SK-N-SH (cell line): ENCODE results near the gene PAN2. TPM values are rescaled to one million over a fixed set of nuclear protein-coding genes. Genes with fewer than 3 reads are reported as not detected.

Experiments
- CTCF ChIA-PET: fragments of 300-600, 350-600 bp; formaldehyde crosslinking; extraction: SDS; loops from one replicate; lab custom pipeline; 2021; lab: Yijun Ruan, JAX
- POLR2A ChIA-PET: fragments of 350-600 bp; sonication (Branson Sonifier 250); formaldehyde crosslinking; extraction: SDS; loops from one replicate; lab custom pipeline; 2020; ENCODE audit warnings: antibody characterized with exemption, inconsistent platforms; lab: Yijun Ruan, JAX
- DNase-seq: peaks from one replicate; pipeline ENCODE4 v3.0.0; 2012
- H2AFZ ChIP-seq: fragments of 200-600 bp; sonication (generic); 2 replicates; pipeline ENCODE4 v1.8.1; 2016; ENCODE audit warnings: antibody characterized with exemption, mild to moderate bottlenecking, low read depth
- H3F3A ChIP-seq: fragments of 200-600 bp; sonication (generic); replicated peaks from 2 replicates; pipeline ENCODE3; 2016; ENCODE audit warnings: antibody characterized with exemption, mild to moderate bottlenecking; ENCODE audit not compliant: insufficient read depth
- H3K27ac ChIP-seq, 2 experiments: fragments of 200-500 bp in 1 of 2; fragments of 200-600 bp in 1 of 2; sonication (Bioruptor generic) in 1 of 2; sonication (generic), shearing (Covaris generic) in 1 of 2; 2 replicates each; pipeline versions ENCODE4 v1.5.1 to v1.6.1; 2014 to 2016; ENCODE audit warnings: low read depth in 2 of 2, inconsistent platforms in 1 of 2, low read length in 1 of 2, mild to moderate bottlenecking in 1 of 2, mixed read lengths in 1 of 2
- H3K27me3 ChIP-seq: fragments of 200-600 bp; sonication (generic), shearing (Covaris generic); 2 replicates; pipeline ENCODE4 v1.6.1; 2016; ENCODE audit warnings: mixed run types; ENCODE audit not compliant: insufficient read depth
- H3K36me3 ChIP-seq, 2 experiments: fragments of 200-500 bp in 1 of 2; fragments of 200-600 bp in 1 of 2; sonication (Bioruptor generic) in 1 of 2; sonication (generic) in 1 of 2; replicated peaks in 1 of 2; 2 replicates each; pipeline versions ENCODE3 to v1.5.1; 2014 to 2016; ENCODE audit warnings: low read length in 1 of 2, mild to moderate bottlenecking in 1 of 2; ENCODE audit not compliant: insufficient read depth in 2 of 2, control insufficient read depth in 1 of 2
- H3K4me1 ChIP-seq, 2 experiments: fragments of 200-500 bp in 1 of 2; fragments of 200-600 bp in 1 of 2; sonication (Bioruptor generic) in 1 of 2; sonication (generic), shearing (Covaris generic) in 1 of 2; 2 replicates each; pipeline versions ENCODE4 v1.5.1 to v1.6.1; 2014 to 2016; ENCODE audit warnings: low read depth in 1 of 2, low read length in 1 of 2, mixed run types in 1 of 2; ENCODE audit not compliant: insufficient read depth in 2 of 2, control insufficient read depth in 1 of 2
- H3K4me2 ChIP-seq: fragments of 200-600 bp; sonication (generic), shearing (Covaris generic); 2 replicates; pipeline ENCODE4 v1.6.1; 2017; ENCODE audit warnings: mixed run types
- H3K4me3 ChIP-seq, 2 experiments: fragments of 200-500 bp in 1 of 2; fragments of 200-600 bp in 1 of 2; sonication (Bioruptor generic) in 1 of 2; sonication (generic), shearing (Covaris generic) in 1 of 2; 2 replicates each; pipeline versions ENCODE4 v1.5.1 to v1.8.1; 2014 to 2016; ENCODE audit warnings: low read depth in 2 of 2, inconsistent platforms in 1 of 2, low read length in 1 of 2, mild to moderate bottlenecking in 1 of 2, mixed read lengths in 1 of 2, moderate library complexity in 1 of 2
- H3K79me2 ChIP-seq: fragments of 200-600 bp; sonication (generic); 2 replicates; pipeline ENCODE4 v1.8.1; 2017; ENCODE audit warnings: mild to moderate bottlenecking; ENCODE audit not compliant: insufficient read depth
- H3K9ac ChIP-seq: fragments of 200-600 bp; sonication (generic); 2 replicates; pipeline ENCODE4 v1.6.1; 2017; ENCODE audit warnings: mixed run types
- H3K9me2 ChIP-seq: fragments of 200-600 bp; sonication (generic); 2 replicates; pipeline ENCODE4 v1.6.1; 2017; ENCODE audit warnings: mixed run types
- H3K9me3 ChIP-seq: fragments of 200-600 bp; sonication (generic); 2 replicates; pipeline ENCODE4 v1.6.1; 2017; ENCODE audit warnings: mixed run types, mild to moderate bottlenecking, moderate library complexity
- H4K20me1 ChIP-seq: fragments of 200-600 bp; sonication (generic); 2 replicates; pipeline ENCODE4 v1.6.1; 2017; ENCODE audit warnings: mild to moderate bottlenecking, mixed run types; ENCODE audit not compliant: insufficient read depth
- FOSL2 ChIP-seq: IDR thresholded peaks from 2 replicates; pipeline ENCODE4 v1.4.0; 2012; ENCODE audit warnings: low read depth, mild to moderate bottlenecking, moderate library complexity, borderline replicate concordance
- FOXM1 ChIP-seq: IDR thresholded peaks from 2 replicates; pipeline ENCODE4 v1.4.0; 2012; ENCODE audit warnings: low read depth, mild to moderate bottlenecking
- GABPA ChIP-seq: IDR thresholded peaks from 2 replicates; pipeline ENCODE4 v1.4.0; 2012; ENCODE audit warnings: low read depth, mild to moderate bottlenecking
- GATA2 ChIP-seq: sonication (generic); formaldehyde crosslinking; IDR thresholded peaks from 2 replicates; pipeline ENCODE4 v1.5.0; 2020; ENCODE audit warnings: mild to moderate bottlenecking, missing genetic modification reagents
- MXI1 ChIP-seq: IDR thresholded peaks from 2 replicates; pipeline ENCODE4 v1.6.1; 2012; ENCODE audit warnings: mild to moderate bottlenecking, low read depth, low read length, improper control_type of control experiment
- PBX3 ChIP-seq: IDR thresholded peaks from 2 replicates; pipeline ENCODE4; 2012
- POLR2AphosphoS5 ChIP-seq: IDR thresholded peaks from 2 replicates; pipeline ENCODE4 v1.6.1; 2012; ENCODE audit warnings: low read depth, low read length
- RFX5 ChIP-seq: IDR thresholded peaks from 2 replicates; pipeline ENCODE4 v1.6.1; 2012; ENCODE audit warnings: mild to moderate bottlenecking, improper control_type of control experiment, low read length
- SIN3A ChIP-seq: IDR thresholded peaks from 2 replicates; pipeline ENCODE4 v1.6.1; 2012; ENCODE audit warnings: low read depth, mild to moderate bottlenecking, low read length, moderate library complexity, borderline replicate concordance
- WGBS: methylation state at CpG from one replicate; pipeline ENCODE4 v1.1.6; 2017; ENCODE audit warnings: low lambda C conversion rate; 5-methylcytosine and 5-hydroxymethylcytosine counted together
- polyA plus RNA-seq, 3 experiments: library from polyadenylated mRNA; depleted of rRNA; stranded (reverse); fragments of >200 nt; gene quantifications; 2 replicates each; pipeline ENCODE4 v1.2.3, GENCODE V29; 2012
- TF ChIP-seq, protein P1 (sequence below): fragments of 200-600 bp; sonication (generic); IDR thresholded peaks from 2 replicates; pipeline ENCODE4 v1.6.1; 2017; ENCODE audit warnings: antibody characterized with exemption, mild to moderate bottlenecking, moderate library complexity
- TF ChIP-seq, protein P2 (sequence below): IDR thresholded peaks from 2 replicates; pipeline ENCODE4 v1.6.1; 2012; ENCODE audit warnings: mild to moderate bottlenecking, low read depth, low read length, moderate library complexity
- TF ChIP-seq, protein P3 (sequence below): IDR thresholded peaks from 2 replicates; pipeline ENCODE4 v1.4.0; 2012; ENCODE audit warnings: low read depth, borderline replicate concordance

The PAN2 gene
- polyA plus RNA-seq, 1 of the 3 experiments (the other 2 are of a cell fraction), result 37.1 TPM

DNA sequence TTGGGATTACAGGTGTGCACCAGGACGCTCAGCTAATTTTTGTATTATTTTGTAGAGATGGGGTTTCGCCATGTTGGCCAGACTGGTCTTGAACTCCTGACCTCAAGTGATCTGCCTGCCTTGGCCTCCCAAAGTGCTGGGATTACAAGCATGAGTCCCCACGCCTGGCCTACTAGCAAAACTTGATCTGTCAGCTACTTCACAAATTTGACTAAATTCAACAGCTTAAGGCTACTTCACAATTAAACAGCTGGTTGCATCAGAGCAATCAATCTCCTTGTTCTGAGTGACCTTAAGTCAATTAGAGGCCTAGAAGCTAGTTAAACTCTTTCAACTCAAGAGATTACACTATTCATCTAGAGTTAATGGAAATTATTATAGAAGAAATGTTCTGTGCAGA, 54.9 kb downstream of the PAN2 start:
- H3K4me3 ChIP-seq, result no peak overlapping the region
- H3K9ac ChIP-seq, result no peak overlapping the region
- H3K4me1 ChIP-seq, result no peaks in the 10 kb centered on the region
- no peaks in the 10 kb centered on the region for H3K9me3 ChIP-seq
- H3K27ac ChIP-seq, result no peak overlapping the region
- H3K36me3 ChIP-seq, result peaks cover 52 to 83% of the 10 kb centered on the region in 2 experiments
- no peaks in the 10 kb centered on the region for H4K20me1 ChIP-seq
- H3K79me2 ChIP-seq, result 0 out of 2 replicates have a peak, but pooled peaks cover 4% of the 10 kb centered on the region
- H3K9me2 ChIP-seq, result no peaks in the 10 kb centered on the region
- no peaks in the 10 kb centered on the region for H3K27me3 ChIP-seq
- CTCF ChIA-PET, result interaction anchor here (0.7 to 3.4 kb wide), 2 partner anchors 10 to 12 kb away, joined by 3 to 18 read pairs; partner anchors contain the start of gene COQ10A
- H3K4me2 ChIP-seq, result no peak overlapping the region
- H3F3A ChIP-seq, result peaks cover 17% of the 10 kb centered on the region
- 100% methylated on average over 3 of the region's 3 CpGs for WGBS
- H2AFZ ChIP-seq, result no peak overlapping the region
- TF ChIP-seq, protein P1, sequence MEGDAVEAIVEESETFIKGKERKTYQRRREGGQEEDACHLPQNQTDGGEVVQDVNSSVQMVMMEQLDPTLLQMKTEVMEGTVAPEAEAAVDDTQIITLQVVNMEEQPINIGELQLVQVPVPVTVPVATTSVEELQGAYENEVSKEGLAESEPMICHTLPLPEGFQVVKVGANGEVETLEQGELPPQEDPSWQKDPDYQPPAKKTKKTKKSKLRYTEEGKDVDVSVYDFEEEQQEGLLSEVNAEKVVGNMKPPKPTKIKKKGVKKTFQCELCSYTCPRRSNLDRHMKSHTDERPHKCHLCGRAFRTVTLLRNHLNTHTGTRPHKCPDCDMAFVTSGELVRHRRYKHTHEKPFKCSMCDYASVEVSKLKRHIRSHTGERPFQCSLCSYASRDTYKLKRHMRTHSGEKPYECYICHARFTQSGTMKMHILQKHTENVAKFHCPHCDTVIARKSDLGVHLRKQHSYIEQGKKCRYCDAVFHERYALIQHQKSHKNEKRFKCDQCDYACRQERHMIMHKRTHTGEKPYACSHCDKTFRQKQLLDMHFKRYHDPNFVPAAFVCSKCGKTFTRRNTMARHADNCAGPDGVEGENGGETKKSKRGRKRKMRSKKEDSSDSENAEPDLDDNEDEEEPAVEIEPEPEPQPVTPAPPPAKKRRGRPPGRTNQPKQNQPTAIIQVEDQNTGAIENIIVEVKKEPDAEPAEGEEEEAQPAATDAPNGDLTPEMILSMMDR, result no peak
- TF ChIP-seq FOXM1 (no peak), GATA2 (no peak), PBX3 (no peak), POLR2AphosphoS5 (no peak), GABPA (no peak), SIN3A (no peak), MXI1 (no peak)
- TF ChIP-seq, protein P2, sequence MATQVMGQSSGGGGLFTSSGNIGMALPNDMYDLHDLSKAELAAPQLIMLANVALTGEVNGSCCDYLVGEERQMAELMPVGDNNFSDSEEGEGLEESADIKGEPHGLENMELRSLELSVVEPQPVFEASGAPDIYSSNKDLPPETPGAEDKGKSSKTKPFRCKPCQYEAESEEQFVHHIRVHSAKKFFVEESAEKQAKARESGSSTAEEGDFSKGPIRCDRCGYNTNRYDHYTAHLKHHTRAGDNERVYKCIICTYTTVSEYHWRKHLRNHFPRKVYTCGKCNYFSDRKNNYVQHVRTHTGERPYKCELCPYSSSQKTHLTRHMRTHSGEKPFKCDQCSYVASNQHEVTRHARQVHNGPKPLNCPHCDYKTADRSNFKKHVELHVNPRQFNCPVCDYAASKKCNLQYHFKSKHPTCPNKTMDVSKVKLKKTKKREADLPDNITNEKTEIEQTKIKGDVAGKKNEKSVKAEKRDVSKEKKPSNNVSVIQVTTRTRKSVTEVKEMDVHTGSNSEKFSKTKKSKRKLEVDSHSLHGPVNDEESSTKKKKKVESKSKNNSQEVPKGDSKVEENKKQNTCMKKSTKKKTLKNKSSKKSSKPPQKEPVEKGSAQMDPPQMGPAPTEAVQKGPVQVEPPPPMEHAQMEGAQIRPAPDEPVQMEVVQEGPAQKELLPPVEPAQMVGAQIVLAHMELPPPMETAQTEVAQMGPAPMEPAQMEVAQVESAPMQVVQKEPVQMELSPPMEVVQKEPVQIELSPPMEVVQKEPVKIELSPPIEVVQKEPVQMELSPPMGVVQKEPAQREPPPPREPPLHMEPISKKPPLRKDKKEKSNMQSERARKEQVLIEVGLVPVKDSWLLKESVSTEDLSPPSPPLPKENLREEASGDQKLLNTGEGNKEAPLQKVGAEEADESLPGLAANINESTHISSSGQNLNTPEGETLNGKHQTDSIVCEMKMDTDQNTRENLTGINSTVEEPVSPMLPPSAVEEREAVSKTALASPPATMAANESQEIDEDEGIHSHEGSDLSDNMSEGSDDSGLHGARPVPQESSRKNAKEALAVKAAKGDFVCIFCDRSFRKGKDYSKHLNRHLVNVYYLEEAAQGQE, result no peak
- no peak for DNase-seq
- POLR2A ChIA-PET, result no interaction called here

DNA sequence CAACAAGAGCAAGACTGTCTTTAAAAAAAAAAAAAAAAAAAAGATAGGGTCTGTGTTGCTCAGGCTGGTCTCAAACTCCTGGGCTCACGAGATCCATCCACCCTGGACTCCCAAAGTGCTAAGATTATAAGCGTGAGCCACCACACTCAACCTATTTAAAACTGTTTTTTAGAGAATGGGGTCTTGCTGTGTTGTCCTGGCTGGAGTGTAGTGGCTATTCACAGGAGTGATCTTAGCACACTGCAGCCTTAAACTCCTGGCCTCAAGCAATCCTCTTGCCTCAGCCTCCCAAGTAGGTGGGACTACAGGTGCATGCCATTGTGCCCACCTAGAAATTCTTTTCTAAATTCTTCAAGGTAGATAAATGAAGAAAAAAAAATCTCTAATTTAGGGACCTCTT, 59.5 kb downstream of the PAN2 start:
- Histone ChIP-seq H3K27ac (no peak overlapping the region), H3K36me3 (peaks cover 58 to 62% of the 10 kb centered on the region in 2 experiments), H3K27me3 (no peaks in the 10 kb centered on the region), H3K4me3 (no peak overlapping the region), H3K9me2 (no peaks in the 10 kb centered on the region), H3K4me2 (no peak overlapping the region), H3K79me2 (0 out of 2 replicates have a peak, but pooled peaks cover 4% of the 10 kb centered on the region), H3K9ac (no peak overlapping the region), H4K20me1 (no peaks in the 10 kb centered on the region), H3F3A (peaks cover 39% of the 10 kb centered on the region), H3K9me3 (no peaks in the 10 kb centered on the region), H3K4me1 (no peaks in the 10 kb centered on the region), H2AFZ (no peak overlapping the region)
- TF ChIP-seq, protein P3, sequence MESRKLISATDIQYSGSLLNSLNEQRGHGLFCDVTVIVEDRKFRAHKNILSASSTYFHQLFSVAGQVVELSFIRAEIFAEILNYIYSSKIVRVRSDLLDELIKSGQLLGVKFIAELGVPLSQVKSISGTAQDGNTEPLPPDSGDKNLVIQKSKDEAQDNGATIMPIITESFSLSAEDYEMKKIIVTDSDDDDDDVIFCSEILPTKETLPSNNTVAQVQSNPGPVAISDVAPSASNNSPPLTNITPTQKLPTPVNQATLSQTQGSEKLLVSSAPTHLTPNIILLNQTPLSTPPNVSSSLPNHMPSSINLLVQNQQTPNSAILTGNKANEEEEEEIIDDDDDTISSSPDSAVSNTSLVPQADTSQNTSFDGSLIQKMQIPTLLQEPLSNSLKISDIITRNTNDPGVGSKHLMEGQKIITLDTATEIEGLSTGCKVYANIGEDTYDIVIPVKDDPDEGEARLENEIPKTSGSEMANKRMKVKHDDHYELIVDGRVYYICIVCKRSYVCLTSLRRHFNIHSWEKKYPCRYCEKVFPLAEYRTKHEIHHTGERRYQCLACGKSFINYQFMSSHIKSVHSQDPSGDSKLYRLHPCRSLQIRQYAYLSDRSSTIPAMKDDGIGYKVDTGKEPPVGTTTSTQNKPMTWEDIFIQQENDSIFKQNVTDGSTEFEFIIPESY, result no peak
- TF ChIP-seq RFX5, result no peak
- TF ChIP-seq, protein P1, result no peak
- no peak for TF ChIP-seq FOSL2
- ChIA-PET CTCF (interaction anchor here (1.9 kb wide), 1 partner anchor 85 kb away, joined by 4 read pairs; the partner anchor contains the start of gene SMARCC2), POLR2A (no interaction called here)
- no peak for DNase-seq
- 93% methylated on average over 2 of the region's 2 CpGs for WGBS
